ENCODE measurements around the gene PHF21B. TPM values are rescaled to one million over a fixed set of nuclear protein-coding genes. Genes with fewer than 3 reads are reported as not detected.

The PHF21B gene
- total and polyA plus RNA-seq, 2 of the 8 experiments (the other 6 are each of a cell fraction or from before 2014, with no cell fraction given), result 19.3 to 68.1 TPM

DNA sequence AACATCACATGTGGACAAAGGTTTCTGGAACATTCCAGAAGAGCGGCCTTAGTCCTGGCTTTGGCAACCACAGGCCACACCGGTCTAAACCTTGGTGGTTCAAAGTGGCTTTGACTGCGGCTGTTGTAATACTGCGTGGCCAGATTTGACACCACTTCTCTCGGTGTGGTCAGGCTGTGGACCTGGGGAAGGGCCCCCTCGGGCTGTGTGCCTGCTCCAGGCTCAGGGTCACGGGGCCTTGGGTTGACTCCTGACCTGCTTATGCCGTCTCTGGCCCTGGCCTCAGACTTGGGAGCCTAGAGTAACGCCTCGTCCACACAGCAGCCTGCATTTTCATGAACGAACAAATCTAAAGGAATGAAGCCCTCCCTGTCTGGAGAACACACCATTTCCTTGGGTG is 118.0 kb downstream of the PHF21B start:
- Histone ChIP-seq H4K5ac (ENCODE audit: insufficient read length, low read depth, low read length) (no peak overlapping the region), H2BK15ac (ENCODE audit: low read length) (no peak overlapping the region), H3K79me2 (ENCODE audit: control insufficient read depth in 1 of 2, insufficient read depth in 2 of 2, low read length in 2 of 2) (no peaks in the 10 kb centered on the region), H3K27me3 (replicated peaks in 1 of 4; ENCODE audit: control insufficient read depth in 3 of 4, extremely low read depth in 1 of 4, insufficient read depth in 3 of 4, low read length in 3 of 4) (no peaks in the 10 kb centered on the region), H3K56ac (replicated peaks; ENCODE audit: insufficient read length, low read depth, low read length) (no peak overlapping the region), H3K4me1 (replicated peaks in 1 of 4; ENCODE audit: control insufficient read depth in 3 of 4, insufficient read depth in 4 of 4, low read length in 3 of 4) (peaks cover 0 to 13% (median 9%) of the 10 kb centered on the region in 4 experiments; a peak in 5 of 7 replicates), H3K9ac (replicated peaks in 1 of 4; ENCODE audit: extremely low read depth in 1 of 4, low read depth in 3 of 4, low read length in 3 of 4) (no peak overlapping the region), H3K4me3 (ENCODE audit: extremely low read depth in 1 of 4, insufficient read depth in 2 of 4, low read depth in 3 of 4, low read length in 4 of 4) (no peak overlapping the region), H3K9me3 (ENCODE audit: insufficient read depth in 2 of 2, low read depth in 1 of 2, low read length in 1 of 2) (no peaks in the 10 kb centered on the region), H4K91ac (replicated peaks; ENCODE audit: insufficient read length, low read length) (no peak overlapping the region), H3K23ac (ENCODE audit: insufficient read length) (no peak overlapping the region), H2AFZ (ENCODE audit: low read length) (no peak overlapping the region), H2BK120ac (replicated peaks; ENCODE audit: low read depth, low read length) (no peak overlapping the region), H3K14ac (ENCODE audit: insufficient read length) (no peak overlapping the region), H3K18ac (ENCODE audit: extremely low read depth, low read length) (no peak overlapping the region), H3K4me2 (ENCODE audit: insufficient read depth in 1 of 2, low read depth in 2 of 2, low read length in 2 of 2) (no peak overlapping the region), H2AK5ac (ENCODE audit: low read depth, low read length) (no peak overlapping the region), H3K79me1 (ENCODE audit: low read depth, low read length) (no peaks in the 10 kb centered on the region; the same call in 1 of the 2 replicates), H2BK5ac (ENCODE audit: low read depth, low read length) (no peak overlapping the region), H2BK12ac (ENCODE audit: low read depth, low read length) (no peak overlapping the region), H3K27ac (ENCODE audit: low read depth, low read length) (no peak overlapping the region), H2BK20ac (ENCODE audit: low read length) (no peak overlapping the region), H3K4ac (replicated peaks; ENCODE audit: insufficient read length, low read depth, low read length) (no peak overlapping the region), H4K8ac (ENCODE audit: extremely low read depth, insufficient read depth, low read length) (no peak overlapping the region), H4K20me1 (replicated peaks in 1 of 2; ENCODE audit: control insufficient read depth in 1 of 2, insufficient read depth in 2 of 2, low read length in 2 of 2) (peaks cover 0 to 10% of the 10 kb centered on the region in 2 experiments), H3K36me3 (ENCODE audit: control insufficient read depth in 2 of 4, insufficient read depth in 4 of 4, low read length in 3 of 4) (peaks cover 6 to 26% (median 10%) of the 10 kb centered on the region in 4 experiments; a peak in 5 of 8 replicates), H3K23me2 (ENCODE audit: low read depth, low read length) (no peaks in the 10 kb centered on the region)
- ChIA-PET POLR2A (ENCODE audit: partially characterized antibody) (interaction anchor here (1.1 kb wide), 1 partner anchor 14 kb away, joined by 3 read pairs; no protein-coding TSS in a partner anchor), CTCF (ENCODE audit: partially characterized antibody) (no interaction called here)
- WGBS, 2 experiments (ENCODE audit: extremely low coverage in 1 of 2, insufficient coverage in 1 of 2, insufficient read length in 1 of 2, insufficient replicate concordance in 2 of 2, low coverage in 1 of 2, low lambda C conversion rate in 2 of 2, missing lambda C conversion rate in 1 of 2), result 90% methylated on average over 11 of the region's 11 CpGs; no CpG with 5 or more reads in 1 of the 2 experiments
- FAIRE-seq (no peak), DNase-seq (ENCODE audit: low read depth in 1 of 2, low spot score in 2 of 2) (no peak)
- no peak for TF ChIP-seq SIRT6 (IDR thresholded peaks at IDR 0.05; ENCODE audit: low read length)
- TF ChIP-seq, protein P1, sequence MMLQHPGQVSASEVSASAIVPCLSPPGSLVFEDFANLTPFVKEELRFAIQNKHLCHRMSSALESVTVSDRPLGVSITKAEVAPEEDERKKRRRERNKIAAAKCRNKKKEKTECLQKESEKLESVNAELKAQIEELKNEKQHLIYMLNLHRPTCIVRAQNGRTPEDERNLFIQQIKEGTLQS (IDR thresholded peaks at IDR 0.05; ENCODE audit: insufficient read depth, low read depth, low read length), result no peak
- TF ChIP-seq, protein P2, sequence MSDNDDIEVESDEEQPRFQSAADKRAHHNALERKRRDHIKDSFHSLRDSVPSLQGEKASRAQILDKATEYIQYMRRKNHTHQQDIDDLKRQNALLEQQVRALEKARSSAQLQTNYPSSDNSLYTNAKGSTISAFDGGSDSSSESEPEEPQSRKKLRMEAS (IDR thresholded peaks at IDR 0.05), result no peak
- TF ChIP-seq, protein P3, sequence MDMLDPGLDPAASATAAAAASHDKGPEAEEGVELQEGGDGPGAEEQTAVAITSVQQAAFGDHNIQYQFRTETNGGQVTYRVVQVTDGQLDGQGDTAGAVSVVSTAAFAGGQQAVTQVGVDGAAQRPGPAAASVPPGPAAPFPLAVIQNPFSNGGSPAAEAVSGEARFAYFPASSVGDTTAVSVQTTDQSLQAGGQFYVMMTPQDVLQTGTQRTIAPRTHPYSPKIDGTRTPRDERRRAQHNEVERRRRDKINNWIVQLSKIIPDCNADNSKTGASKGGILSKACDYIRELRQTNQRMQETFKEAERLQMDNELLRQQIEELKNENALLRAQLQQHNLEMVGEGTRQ (IDR thresholded peaks at IDR 0.05; ENCODE audit: low read length), result no peak
- TF ChIP-seq BCL11A (IDR thresholded peaks at IDR 0.05; ENCODE audit: low read depth in 2 of 2, low read length in 2 of 2), result no peak
- TF ChIP-seq SP1 (IDR thresholded peaks at IDR 0.05; ENCODE audit: low read depth, low read length), result no peak
- no peak for TF ChIP-seq BRCA1 (IDR thresholded peaks at IDR 0.05; ENCODE audit: low read depth, low read length)
- TF ChIP-seq KDM1A (IDR thresholded peaks at IDR 0.05; ENCODE audit: borderline replicate concordance, low read length), result no peak
- no peak for TF ChIP-seq SP2 (IDR thresholded peaks at IDR 0.05; ENCODE audit: low read length)
- TF ChIP-seq RXRA (IDR thresholded peaks at IDR 0.05; ENCODE audit: insufficient read depth, low read depth, low read length), result no peak
- TF ChIP-seq KDM5A (IDR thresholded peaks at IDR 0.05; ENCODE audit: low read length), result no peak
- no peak for TF ChIP-seq GABPA (IDR thresholded peaks at IDR 0.05; ENCODE audit: borderline replicate concordance, insufficient read depth, low read length)
- no peak for TF ChIP-seq CEBPB (IDR thresholded peaks at IDR 0.05; ENCODE audit: low read depth, low read length)
- no peak for TF ChIP-seq TCF12 (IDR thresholded peaks at IDR 0.05; ENCODE audit: low read depth, low read length)

Measured in H1 (cell line).